ENCODE measurements around the gene RNF31. TPM values are rescaled to one million over a fixed set of nuclear protein-coding genes. Genes with fewer than 3 reads are reported as not detected.
A peak's percentile ranks its signal among the peaks of the same experiment; 100 is the strongest.

RNF31 gene
- total RNA-seq, 2 donors from 2014 or later = 36.1 to 70.4 TPM

DNA sequence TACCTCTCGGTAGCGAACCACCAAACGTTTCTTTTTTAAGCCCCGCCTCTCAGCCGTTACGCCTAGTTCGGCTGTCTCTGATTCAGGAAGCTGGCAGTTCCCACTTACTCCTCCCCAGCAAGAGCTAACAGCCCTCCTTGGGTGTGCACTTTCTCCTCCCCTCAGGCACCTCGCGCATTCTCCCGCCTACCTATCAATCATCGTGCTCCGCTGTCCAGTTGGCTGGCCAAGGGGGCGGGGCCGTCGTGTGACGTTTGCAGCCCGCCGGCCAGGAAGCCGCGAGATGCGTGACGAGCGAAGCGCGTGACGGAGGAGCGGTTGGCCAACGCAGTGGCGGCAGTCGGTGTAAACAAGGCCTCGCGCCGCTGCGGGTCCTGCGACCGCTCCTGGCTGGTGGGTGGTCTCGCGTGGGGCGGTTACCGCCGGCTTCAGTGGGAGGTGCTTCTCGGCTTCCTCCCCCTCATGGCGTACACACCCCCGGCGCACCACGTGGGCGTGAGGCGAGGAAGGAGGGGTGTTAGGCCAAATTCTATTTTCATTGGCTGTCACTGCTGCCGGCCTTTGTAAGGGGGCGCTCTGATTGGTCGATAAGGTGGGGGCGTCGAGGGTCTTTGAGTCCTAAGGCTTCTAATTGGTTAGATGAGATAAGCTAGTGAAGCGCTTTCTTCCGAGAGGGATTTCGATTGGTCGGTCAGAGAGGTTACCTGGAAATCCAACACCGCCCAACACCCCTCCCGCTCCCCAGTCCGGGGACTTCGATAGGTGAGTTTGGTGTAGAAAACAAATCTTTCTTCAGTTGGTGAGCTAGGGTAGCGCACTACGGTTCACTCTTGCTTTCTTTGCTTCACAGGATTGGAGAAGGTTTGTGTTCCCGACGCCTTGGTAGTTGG, 32.5 kb upstream of the RNF31 start, which contains the start of the genes DCAF11 and NRL:
Gene DCAF11, plus strand, starts transcription at position 246 of the 890 bp plus-strand sequence. CDS start 818 bp downstream, outside the sequence.
Gene NRL, minus strand, starts transcription at position 418 of the 890 bp plus-strand sequence. CDS start 32,101 bp downstream, outside the sequence.
- H3K4me3 ChIP-seq = peak within 1 kb of the TSS; percentile 80
- H3K9me3 ChIP-seq = no peaks in the 10 kb centered on the region
- H3K27ac ChIP-seq = peak within 1 kb of the TSS; percentile 98
- no peaks in the 10 kb centered on the region for H3K27me3 ChIP-seq
- intact Hi-C loops (cut with DNase I) = loop anchor here (2.0 kb wide), 1 partner anchor 26 kb away; the partner anchor contains the start of gene EMC9
- peak within 1 kb of the TSS; percentile 90 to 100 for H3K9ac ChIP-seq (ENCODE audit: low read depth in 2 of 2, low read length in 2 of 2)
- peak; percentile 99 for DNase-seq
- peaks cover 14% of the 10 kb centered on the region for H3K36me3 ChIP-seq
- TF ChIP-seq, protein P1, sequence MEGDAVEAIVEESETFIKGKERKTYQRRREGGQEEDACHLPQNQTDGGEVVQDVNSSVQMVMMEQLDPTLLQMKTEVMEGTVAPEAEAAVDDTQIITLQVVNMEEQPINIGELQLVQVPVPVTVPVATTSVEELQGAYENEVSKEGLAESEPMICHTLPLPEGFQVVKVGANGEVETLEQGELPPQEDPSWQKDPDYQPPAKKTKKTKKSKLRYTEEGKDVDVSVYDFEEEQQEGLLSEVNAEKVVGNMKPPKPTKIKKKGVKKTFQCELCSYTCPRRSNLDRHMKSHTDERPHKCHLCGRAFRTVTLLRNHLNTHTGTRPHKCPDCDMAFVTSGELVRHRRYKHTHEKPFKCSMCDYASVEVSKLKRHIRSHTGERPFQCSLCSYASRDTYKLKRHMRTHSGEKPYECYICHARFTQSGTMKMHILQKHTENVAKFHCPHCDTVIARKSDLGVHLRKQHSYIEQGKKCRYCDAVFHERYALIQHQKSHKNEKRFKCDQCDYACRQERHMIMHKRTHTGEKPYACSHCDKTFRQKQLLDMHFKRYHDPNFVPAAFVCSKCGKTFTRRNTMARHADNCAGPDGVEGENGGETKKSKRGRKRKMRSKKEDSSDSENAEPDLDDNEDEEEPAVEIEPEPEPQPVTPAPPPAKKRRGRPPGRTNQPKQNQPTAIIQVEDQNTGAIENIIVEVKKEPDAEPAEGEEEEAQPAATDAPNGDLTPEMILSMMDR (IDR thresholded peaks at IDR 0.05) = no peak
- peaks cover 6% of the 10 kb centered on the region for H3K4me1 ChIP-seq

DNA sequence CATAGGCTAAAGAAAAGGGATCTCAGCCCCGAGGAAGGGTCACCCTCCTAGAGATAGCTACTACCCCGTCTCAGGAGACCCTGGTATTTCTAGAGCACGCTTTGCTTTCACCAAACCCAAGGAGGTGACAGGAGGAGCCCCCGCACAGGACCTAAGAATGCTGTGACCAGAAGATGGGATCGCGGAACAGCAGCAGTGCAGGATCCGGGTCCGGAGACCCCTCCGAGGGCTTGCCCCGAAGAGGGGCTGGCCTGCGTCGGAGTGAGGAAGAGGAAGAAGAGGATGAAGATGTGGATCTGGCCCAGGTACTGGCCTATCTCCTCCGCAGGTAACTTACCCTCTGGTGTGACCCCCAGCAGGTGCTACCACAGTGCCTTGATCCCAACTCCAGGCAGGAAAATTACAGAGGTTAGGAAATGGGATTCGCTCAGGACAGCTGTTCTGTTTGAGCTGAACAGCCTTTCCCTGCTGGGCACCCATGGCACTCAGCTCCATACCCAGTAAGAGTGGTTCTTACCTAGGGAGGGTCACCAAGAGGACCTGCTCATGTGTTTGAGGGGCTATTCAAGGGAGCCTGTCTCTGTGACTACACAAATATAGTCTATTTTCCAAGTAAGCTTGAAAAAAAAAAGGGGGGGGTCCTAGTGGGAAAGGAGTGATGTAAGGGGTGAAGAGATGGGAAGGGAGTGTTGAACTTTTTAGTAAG, 31.7 kb upstream of the RNF31 start:
- intact Hi-C loops (cut with DNase I) = loop anchor here (2.0 kb wide), 1 partner anchor 25 kb away; the partner anchor contains the start of gene EMC9
- TF ChIP-seq, protein P1 (IDR thresholded peaks at IDR 0.05) = no peak
- Histone ChIP-seq H3K27ac (peak overlapping the region; percentile 98), H3K36me3 (peaks cover 17% of the 10 kb centered on the region), H3K4me1 (peaks cover 6% of the 10 kb centered on the region), H3K27me3 (no peaks in the 10 kb centered on the region), H3K9ac (ENCODE audit: low read depth in 2 of 2, low read length in 2 of 2) (peak overlapping the region; percentile 90 to 100), H3K4me3 (peak overlapping the region; percentile 80), H3K9me3 (no peaks in the 10 kb centered on the region)
- no peak for DNase-seq

DNA sequence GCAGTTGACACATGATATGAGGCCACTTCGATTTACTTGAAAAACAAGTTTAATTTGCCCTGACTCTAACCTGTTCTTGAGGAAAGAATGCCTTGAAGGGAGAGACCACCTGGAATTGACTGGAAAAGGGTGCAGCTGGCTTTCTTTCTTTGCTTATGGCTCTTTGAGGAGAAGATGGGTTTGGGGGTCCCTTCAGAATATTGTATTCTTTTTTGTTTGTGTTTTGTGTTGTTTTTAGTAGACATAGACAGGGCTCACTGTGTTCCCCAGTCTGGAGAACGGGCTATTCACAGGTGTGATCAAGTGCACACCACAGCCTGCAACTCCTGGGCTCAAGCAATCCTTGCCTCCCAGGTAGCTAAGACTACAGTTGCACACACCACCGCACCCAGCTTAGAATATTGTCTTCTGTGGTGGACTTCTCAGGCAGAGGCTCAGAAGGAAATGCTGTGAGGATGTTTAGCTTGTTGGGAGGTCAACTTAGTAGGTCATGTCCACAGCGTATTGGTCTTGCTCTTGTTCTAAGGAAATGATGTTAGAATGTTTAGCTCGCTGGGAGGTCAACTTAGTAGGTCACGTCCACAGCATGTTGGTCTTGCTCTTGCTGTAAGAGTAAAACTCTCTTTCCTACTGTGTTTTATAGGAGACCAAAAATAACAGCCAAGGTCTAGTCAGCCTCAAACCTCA, 31.0 kb upstream of the RNF31 start:
- Histone ChIP-seq H3K9ac (ENCODE audit: low read depth in 2 of 2, low read length in 2 of 2) (peak overlapping the region; percentile 90 to 100), H3K27ac (no peak overlapping the region), H3K4me1 (peaks cover 6% of the 10 kb centered on the region), H3K27me3 (no peaks in the 10 kb centered on the region), H3K4me3 (peak overlapping the region; percentile 80), H3K36me3 (peaks cover 17% of the 10 kb centered on the region), H3K9me3 (no peaks in the 10 kb centered on the region)
- no peak for DNase-seq
- TF ChIP-seq, protein P1 (IDR thresholded peaks at IDR 0.05) = no peak
- intact Hi-C loops (cut with DNase I) = no loop called here

GRCh38 chr14:24117179-24117578, 30.1 kb upstream of the RNF31 start:
- no peaks in the 10 kb centered on the region for H3K27me3 ChIP-seq
- H3K27ac ChIP-seq = no peak overlapping the region
- intact Hi-C loops (cut with DNase I) = no loop called here
- no peak overlapping the region for H3K9ac ChIP-seq (ENCODE audit: low read depth in 2 of 2, low read length in 2 of 2)
- TF ChIP-seq, protein P1 (IDR thresholded peaks at IDR 0.05) = no peak
- H3K9me3 ChIP-seq = no peaks in the 10 kb centered on the region
- peaks cover 6% of the 10 kb centered on the region for H3K4me1 ChIP-seq
- DNase-seq = no peak
- no peak overlapping the region for H3K4me3 ChIP-seq
- peaks cover 17% of the 10 kb centered on the region for H3K36me3 ChIP-seq

GRCh38 chr14:24119691-24120090, 27.6 kb upstream of the RNF31 start:
- H3K9ac ChIP-seq (ENCODE audit: low read depth in 2 of 2, low read length in 2 of 2) = no peak overlapping the region
- H3K27ac ChIP-seq = no peak overlapping the region
- intact Hi-C loops (cut with DNase I) = no loop called here
- no peak for DNase-seq
- TF ChIP-seq, protein P1 (IDR thresholded peaks at IDR 0.05) = no peak
- peaks cover 6% of the 10 kb centered on the region for H3K4me1 ChIP-seq
- H3K36me3 ChIP-seq = peaks cover 17% of the 10 kb centered on the region
- H3K27me3 ChIP-seq = no peaks in the 10 kb centered on the region
- no peaks in the 10 kb centered on the region for H3K9me3 ChIP-seq
- no peak overlapping the region for H3K4me3 ChIP-seq
